Measurements from ENCODE around the gene TKFC.
"Not testable (repeated sequence)": the region's sequence is repeated elsewhere in the genome, so short reads cannot be mapped to it uniquely, and the experiment has no call there.

The TKFC gene

DNA sequence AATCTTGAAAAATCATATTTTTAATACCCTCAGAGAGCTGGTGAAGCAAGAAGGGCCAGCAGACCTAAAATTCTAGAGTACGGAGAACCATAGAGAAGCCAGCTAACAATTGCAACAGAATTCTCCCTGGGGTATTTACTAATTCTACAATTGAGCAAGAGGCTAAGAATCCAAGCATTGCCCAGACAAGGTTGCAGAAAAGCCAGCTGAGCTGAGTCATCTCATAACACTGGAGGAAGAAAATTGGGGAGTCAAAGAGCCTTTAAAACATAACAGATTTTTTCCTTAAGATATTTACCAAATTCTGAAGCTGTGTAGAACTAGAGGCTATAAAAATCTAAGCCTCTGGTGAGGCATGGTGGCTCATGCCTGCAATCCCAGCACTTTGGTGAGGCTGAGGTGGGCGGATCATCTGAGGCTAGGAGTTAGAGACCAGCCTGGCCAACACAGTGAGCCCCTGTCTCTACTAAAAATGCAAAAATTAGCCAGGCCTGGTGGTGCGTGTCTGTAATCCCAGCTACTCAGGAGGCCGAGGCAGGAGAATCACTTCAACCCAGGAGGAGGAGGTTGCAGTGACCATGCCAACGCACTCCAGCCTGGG, 45.8 kb downstream of the TKFC start:
- Histone ChIP-seq H3K23ac (ENCODE audit: low read depth, low read length, poor library complexity) (no peak overlapping the region), H2BK15ac (ENCODE audit: low read length) (no peak overlapping the region), H3K36me3 (replicated peaks in 1 of 2; ENCODE audit: control insufficient read depth in 2 of 2, insufficient read depth in 2 of 2, low read length in 2 of 2) (peaks cover 5 to 40% of the 10 kb centered on the region in 2 donors), H2BK12ac (ENCODE audit: low read length) (no peak overlapping the region), H3K4me2 (ENCODE audit: insufficient read depth, low read length, poor library complexity, severe bottlenecking) (no peak overlapping the region), H2BK120ac (ENCODE audit: low read depth, low read length) (no peak overlapping the region), H3K27me3 (ENCODE audit: control insufficient read depth in 3 of 3, insufficient read depth in 3 of 3, low read depth in 1 of 3, low read length in 3 of 3) (no peaks in the 10 kb centered on the region), H3K9ac (ENCODE audit: low read depth, low read length, poor library complexity) (no peak overlapping the region), H3K18ac (ENCODE audit: low read length) (no peak overlapping the region), H2AFZ (ENCODE audit: low read length) (no peak overlapping the region), H4K91ac (ENCODE audit: low read depth, low read length, poor library complexity) (no peak overlapping the region), H3K79me1 (ENCODE audit: low read depth, low read length) (no peaks in the 10 kb centered on the region), H2AK5ac (ENCODE audit: low read depth, low read length) (no peak overlapping the region), H2BK5ac (ENCODE audit: low read length) (no peak overlapping the region), H3K27ac (replicated peaks; ENCODE audit: low read length) (no peak overlapping the region), H4K8ac (ENCODE audit: low read depth, low read length) (no peak overlapping the region), H3K4ac (ENCODE audit: low read length) (no peak overlapping the region), H3K9me3 (replicated peaks in 1 of 2; ENCODE audit: control insufficient read depth in 2 of 2, insufficient read depth in 1 of 2, low read depth in 1 of 2, low read length in 2 of 2) (peaks cover 0 to 16% of the 10 kb centered on the region in 2 donors), H3K4me3 (ENCODE audit: low read length in 2 of 2) (no peak overlapping the region), H3K14ac (ENCODE audit: low read length) (no peak overlapping the region), H3K4me1 (ENCODE audit: control insufficient read depth in 2 of 2, insufficient read depth in 1 of 2, low read depth in 1 of 2, low read length in 2 of 2) (no peaks in the 10 kb centered on the region)
- no CpG with 5 or more reads among the region's 5 CpGs for WGBS, 2 donors (ENCODE audit: extremely low coverage in 2 of 2, insufficient read length in 2 of 2, insufficient replicate concordance in 1 of 2)
- DNase-seq (ENCODE audit: low spot score): no peak

DNA sequence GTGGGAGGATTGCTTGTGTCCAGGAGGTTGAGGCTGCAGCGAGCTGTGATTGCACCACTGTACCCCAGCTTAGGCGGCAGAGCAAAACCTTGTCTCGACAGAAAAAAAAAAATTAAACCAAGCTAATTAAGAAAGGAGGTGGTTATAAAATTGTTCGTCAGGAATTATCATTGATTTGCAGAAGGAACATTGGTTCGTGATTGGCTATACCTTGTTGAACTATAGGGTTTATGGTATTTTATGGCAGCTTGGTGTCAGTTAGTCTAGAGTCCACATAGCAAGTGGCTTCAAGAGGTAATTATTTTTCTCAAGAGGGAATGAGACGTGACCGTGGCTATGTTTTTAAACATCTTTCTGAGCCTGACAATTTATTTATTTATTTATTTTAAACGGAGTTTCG, 47.9 kb downstream of the TKFC start:
- Histone ChIP-seq H3K36me3 (replicated peaks in 1 of 2; ENCODE audit: control insufficient read depth in 2 of 2, insufficient read depth in 2 of 2, low read length in 2 of 2) (peaks cover 12 to 32% of the 10 kb centered on the region in 2 donors), H3K23ac (ENCODE audit: low read depth, low read length, poor library complexity) (no peak overlapping the region), H3K4me3 (ENCODE audit: low read length in 2 of 2) (no peak overlapping the region), H3K9ac (ENCODE audit: low read depth, low read length, poor library complexity) (no peak overlapping the region), H3K18ac (ENCODE audit: low read length) (no peak overlapping the region), H2AFZ (ENCODE audit: low read length) (no peak overlapping the region), H2AK5ac (ENCODE audit: low read depth, low read length) (no peak overlapping the region), H3K27ac (replicated peaks; ENCODE audit: low read length) (no peak overlapping the region), H4K91ac (ENCODE audit: low read depth, low read length, poor library complexity) (no peak overlapping the region), H2BK5ac (ENCODE audit: low read length) (no peak overlapping the region), H3K79me1 (ENCODE audit: low read depth, low read length) (no peaks in the 10 kb centered on the region), H3K4ac (ENCODE audit: low read length) (no peak overlapping the region), H3K27me3 (ENCODE audit: control insufficient read depth in 3 of 3, insufficient read depth in 3 of 3, low read depth in 1 of 3, low read length in 3 of 3) (no peaks in the 10 kb centered on the region), H2BK120ac (ENCODE audit: low read depth, low read length) (no peak overlapping the region), H3K9me3 (replicated peaks in 1 of 2; ENCODE audit: control insufficient read depth in 2 of 2, insufficient read depth in 1 of 2, low read depth in 1 of 2, low read length in 2 of 2) (no peaks in the 10 kb centered on the region), H2BK15ac (ENCODE audit: low read length) (no peak overlapping the region), H4K8ac (ENCODE audit: low read depth, low read length) (no peak overlapping the region), H3K14ac (ENCODE audit: low read length) (no peak overlapping the region), H3K4me2 (ENCODE audit: insufficient read depth, low read length, poor library complexity, severe bottlenecking) (no peak overlapping the region), H3K4me1 (ENCODE audit: control insufficient read depth in 2 of 2, insufficient read depth in 1 of 2, low read depth in 1 of 2, low read length in 2 of 2) (no peaks in the 10 kb centered on the region), H2BK12ac (ENCODE audit: low read length) (no peak overlapping the region)
- no CpG with 5 or more reads among the region's 9 CpGs for WGBS, 2 donors (ENCODE audit: extremely low coverage in 2 of 2, insufficient read length in 2 of 2, insufficient replicate concordance in 1 of 2)
- no peak for DNase-seq (ENCODE audit: low spot score)

DNA sequence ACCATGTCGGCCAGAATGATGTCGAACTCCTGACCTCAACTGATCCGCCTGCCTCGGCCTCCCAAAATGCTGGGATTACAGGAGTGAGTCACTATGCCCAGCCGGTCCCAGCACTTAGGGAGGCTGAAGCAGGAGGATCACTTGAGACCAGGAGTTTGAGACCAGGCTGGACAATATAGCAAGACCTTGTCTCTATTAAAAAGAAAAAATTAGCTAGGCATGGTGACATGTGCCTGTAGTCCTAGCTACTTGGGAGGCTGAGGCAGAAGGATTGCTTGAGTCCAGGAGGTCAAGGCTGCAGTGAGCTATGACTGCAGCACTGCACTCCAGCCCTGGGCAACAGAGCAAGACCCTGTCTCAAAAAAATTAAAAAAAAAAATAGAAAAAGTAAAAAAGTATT, 50.8 kb downstream of the TKFC start:
- H2BK12ac ChIP-seq (ENCODE audit: low read length); H3K4me1 ChIP-seq (ENCODE audit: control insufficient read depth in 2 of 2, insufficient read depth in 1 of 2, low read depth in 1 of 2, low read length in 2 of 2); H3K9ac ChIP-seq (ENCODE audit: low read depth, low read length, poor library complexity); H4K91ac ChIP-seq (ENCODE audit: low read depth, low read length, poor library complexity); H3K4me3 ChIP-seq (ENCODE audit: low read length in 2 of 2); H2AK5ac ChIP-seq (ENCODE audit: low read depth, low read length); H4K8ac ChIP-seq (ENCODE audit: low read depth, low read length); H3K14ac ChIP-seq (ENCODE audit: low read length); H3K79me1 ChIP-seq (ENCODE audit: low read depth, low read length); H3K27me3 ChIP-seq (ENCODE audit: control insufficient read depth in 3 of 3, insufficient read depth in 3 of 3, low read depth in 1 of 3, low read length in 3 of 3); H2BK5ac ChIP-seq (ENCODE audit: low read length); H3K9me3 ChIP-seq (replicated peaks in 1 of 2; ENCODE audit: control insufficient read depth in 2 of 2, insufficient read depth in 1 of 2, low read depth in 1 of 2, low read length in 2 of 2); DNase-seq (ENCODE audit: low spot score); H3K4me2 ChIP-seq (ENCODE audit: insufficient read depth, low read length, poor library complexity, severe bottlenecking); H3K23ac ChIP-seq (ENCODE audit: low read depth, low read length, poor library complexity); H2AFZ ChIP-seq (ENCODE audit: low read length); H3K4ac ChIP-seq (ENCODE audit: low read length); H2BK15ac ChIP-seq (ENCODE audit: low read length); H3K18ac ChIP-seq (ENCODE audit: low read length); H2BK120ac ChIP-seq (ENCODE audit: low read depth, low read length); H3K27ac ChIP-seq (replicated peaks; ENCODE audit: low read length): not testable (repeated sequence)
- WGBS, 2 donors (ENCODE audit: extremely low coverage in 2 of 2, insufficient read length in 2 of 2, insufficient replicate concordance in 1 of 2): no CpG with 5 or more reads among the region's 5 CpGs
- peaks cover 10 to 12% of the 10 kb centered on the region in 2 donors for H3K36me3 ChIP-seq (replicated peaks in 1 of 2; ENCODE audit: control insufficient read depth in 2 of 2, insufficient read depth in 2 of 2, low read length in 2 of 2)

DNA sequence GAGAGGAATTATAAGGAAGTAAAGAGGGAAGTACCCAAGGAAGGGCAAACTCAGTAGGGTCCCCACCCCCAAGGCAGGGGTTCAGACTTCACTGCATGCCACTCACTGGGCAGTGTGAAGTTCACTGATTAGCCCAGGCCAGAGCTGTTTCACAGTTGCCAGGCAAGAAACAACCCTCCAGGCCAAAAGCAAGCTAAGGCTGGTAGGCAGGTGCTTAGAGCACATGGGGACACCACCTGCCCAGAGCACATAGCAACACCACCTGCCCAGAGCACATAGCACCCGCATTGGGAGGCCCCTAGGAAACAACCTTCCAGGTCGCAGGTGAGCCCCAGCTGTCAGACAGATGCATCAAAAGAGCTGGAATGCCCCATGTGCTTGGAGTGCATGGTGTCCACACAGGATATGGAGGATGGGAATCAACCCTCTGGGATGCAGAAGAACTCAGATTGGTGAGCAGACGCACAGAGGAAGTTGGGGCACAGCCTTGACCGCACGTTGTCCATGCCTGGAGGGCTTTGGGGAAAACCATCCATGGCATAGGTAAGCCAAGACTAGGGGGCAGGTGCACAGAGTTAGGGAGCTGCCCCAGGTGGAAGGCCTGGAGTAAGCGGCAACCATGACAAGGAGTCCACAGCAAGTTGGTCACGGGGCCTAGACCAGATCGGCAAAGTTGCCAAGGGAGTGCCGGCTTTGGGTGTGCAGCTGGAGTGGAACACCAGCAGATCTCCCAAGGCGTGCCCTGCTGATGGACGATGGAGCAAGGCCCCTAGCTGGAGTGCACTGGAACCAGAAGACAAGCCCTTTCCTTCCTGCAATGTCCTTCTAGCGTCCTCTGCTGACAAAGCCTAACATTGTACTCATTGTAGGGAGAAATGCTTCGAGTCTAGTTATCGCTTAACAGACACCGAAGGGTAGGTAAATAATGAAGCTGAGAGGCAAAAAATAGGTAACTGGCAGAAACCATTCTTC, 51.5 kb downstream of the TKFC start:
- H4K8ac ChIP-seq (ENCODE audit: low read depth, low read length): no peak overlapping the region
- no peaks in the 10 kb centered on the region for H3K27me3 ChIP-seq (ENCODE audit: control insufficient read depth in 3 of 3, insufficient read depth in 3 of 3, low read depth in 1 of 3, low read length in 3 of 3)
- no peak overlapping the region for H3K4ac ChIP-seq (ENCODE audit: low read length)
- H2BK12ac ChIP-seq (ENCODE audit: low read length): no peak overlapping the region
- H3K27ac ChIP-seq (replicated peaks; ENCODE audit: low read length): no peak overlapping the region
- no peak overlapping the region for H2AFZ ChIP-seq (ENCODE audit: low read length)
- H3K23ac ChIP-seq (ENCODE audit: low read depth, low read length, poor library complexity): peak overlapping the region; percentile 85
- peaks cover 10 to 12% of the 10 kb centered on the region in 2 donors for H3K36me3 ChIP-seq (replicated peaks in 1 of 2; ENCODE audit: control insufficient read depth in 2 of 2, insufficient read depth in 2 of 2, low read length in 2 of 2)
- H3K9me3 ChIP-seq (replicated peaks in 1 of 2; ENCODE audit: control insufficient read depth in 2 of 2, insufficient read depth in 1 of 2, low read depth in 1 of 2, low read length in 2 of 2): no peaks in the 10 kb centered on the region
- no peak for DNase-seq (ENCODE audit: low spot score)
- peak overlapping the region in 1 of 2 donors; percentile 38 for H3K4me3 ChIP-seq (ENCODE audit: low read length in 2 of 2)
- H2BK5ac ChIP-seq (ENCODE audit: low read length): peak overlapping the region; percentile 25
- no peak overlapping the region for H3K4me2 ChIP-seq (ENCODE audit: insufficient read depth, low read length, poor library complexity, severe bottlenecking)
- H3K4me1 ChIP-seq (ENCODE audit: control insufficient read depth in 2 of 2, insufficient read depth in 1 of 2, low read depth in 1 of 2, low read length in 2 of 2): no peaks in the 10 kb centered on the region
- H3K9ac ChIP-seq (ENCODE audit: low read depth, low read length, poor library complexity): no peak overlapping the region
- no peak overlapping the region for H2AK5ac ChIP-seq (ENCODE audit: low read depth, low read length)
- H3K18ac ChIP-seq (ENCODE audit: low read length): no peak overlapping the region
- no peak overlapping the region for H4K91ac ChIP-seq (ENCODE audit: low read depth, low read length, poor library complexity)
- no peak overlapping the region for H2BK15ac ChIP-seq (ENCODE audit: low read length)
- H3K79me1 ChIP-seq (ENCODE audit: low read depth, low read length): no peaks in the 10 kb centered on the region
- WGBS, 2 donors (ENCODE audit: extremely low coverage in 2 of 2, insufficient read length in 2 of 2, insufficient replicate concordance in 1 of 2): no CpG with 5 or more reads among the region's 15 CpGs
- H2BK120ac ChIP-seq (ENCODE audit: low read depth, low read length): no peak overlapping the region
- H3K14ac ChIP-seq (ENCODE audit: low read length): no peak overlapping the region

All from neuronal stem cell (in vitro differentiated cells).